Activated T-helper 1 cell treated with anti-CD3 and anti-CD28 coated beads, Interleukin-12 subunit alpha, Interleukin-12 subunit beta, Interleukin-2, Interleukin-4 antibody, amounts not matched to agents 30 ng/mL and 10 ng/mL and 1 ng/mL, durations not matched to agents 14 hours and 24 hours and 36 hours (primary cell): Measurements from ENCODE around the gene MXD3. TPM values are rescaled to one million over a fixed set of nuclear protein-coding genes. Genes with fewer than 3 reads are reported as not detected.

Experiments
- DNase-seq: peaks from one replicate; pipeline ENCODE4 v3.0.0; 2021; ENCODE audit warnings: low spot score
- H3K27ac Mint-ChIP-seq: one replicate; pipeline ENCODE4 v1.8.0; 2021; ENCODE audit warnings: mild to moderate bottlenecking, mixed read lengths
- H3K27me3 Mint-ChIP-seq: one replicate; pipeline ENCODE4 v1.8.0; 2022; ENCODE audit warnings: mild to moderate bottlenecking, moderate library complexity, mixed read lengths; ENCODE audit not compliant: insufficient read depth
- H3K36me3 Mint-ChIP-seq: one replicate; pipeline ENCODE4 v1.8.0; 2021; ENCODE audit warnings: low read depth, mixed read lengths
- H3K4me1 Mint-ChIP-seq: one replicate; pipeline ENCODE4 v1.8.0; 2021; ENCODE audit warnings: low read depth, mixed read lengths
- H3K4me3 Mint-ChIP-seq: one replicate; pipeline ENCODE4 v1.8.0; 2021; ENCODE audit warnings: mild to moderate bottlenecking, moderate library complexity, mixed read lengths
- H3K9me3 Mint-ChIP-seq: one replicate; pipeline ENCODE4 v1.8.0; 2021; ENCODE audit warnings: mixed read lengths
- intact Hi-C: fragments of 100-400 bp; cut with micrococcal nuclease; formaldehyde crosslinking; loops from one replicate; pipeline ENCODE4 v1.15.1; 2024
- total RNA-seq: library from RNA; stranded (reverse); gene quantifications from 2 replicates; pipeline ENCODE4 v1.2.3, GENCODE V29; 2022

Gene MXD3
- total RNA-seq, 1 donor from 2014 or later = 9.6 TPM

- H3K27ac Mint-ChIP-seq = peak within 1 kb of the TSS; percentile 84
- H3K9me3 Mint-ChIP-seq = no peaks in the 10 kb centered on the region
- no peaks in the 10 kb centered on the region for H3K27me3 Mint-ChIP-seq
- DNase-seq = peak; percentile 86
- peak within 1 kb of the TSS; percentile 93 for H3K4me3 Mint-ChIP-seq
- intact Hi-C loops = loop anchor here (1.0 to 5.0 kb wide), 5 partner anchors 8 to 914 kb away; partner anchors contain the start of genes FAF2, MXD3 and NSD1
- peaks cover 59% of the 10 kb centered on the region for H3K36me3 Mint-ChIP-seq
- H3K4me1 Mint-ChIP-seq = peaks cover 75% of the 10 kb centered on the region
These were observed 8.4 kb downstream of the MXD3 start, which contains the start of the genes PRELID1 and RAB24 for GRCh38 chr5:177303121-177303924. PRELID1 (plus strand) TSS chr5:177303799; CDS start chr5:177303986, 187 bp downstream. RAB24 (minus strand) TSS chr5:177303719; CDS start chr5:177303288, 431 bp downstream.

GRCh38 chr5:177302354-177303110 is 9.2 kb downstream of the MXD3 start:
- intact Hi-C loops = loop anchor here (1.0 to 5.0 kb wide), 5 partner anchors 9 to 913 kb away; partner anchors contain the start of genes FAF2, MXD3 and NSD1
- Mint-ChIP-seq H3K4me1 (peaks cover 75% of the 10 kb centered on the region), H3K27ac (peak overlapping the region; percentile 84), H3K27me3 (no peaks in the 10 kb centered on the region), H3K36me3 (peaks cover 60% of the 10 kb centered on the region), H3K9me3 (no peaks in the 10 kb centered on the region), H3K4me3 (peak overlapping the region; percentile 93)
- DNase-seq = no peak

- intact Hi-C loops = loop anchor here (2.0 to 5.0 kb wide), 2 partner anchors 169 to 854 kb away; partner anchors contain the start of genes FAF2 and NSD1
- Mint-ChIP-seq H3K9me3 (no peaks in the 10 kb centered on the region), H3K36me3 (peaks cover 61% of the 10 kb centered on the region), H3K27ac (peak overlapping the region; percentile 84), H3K4me1 (peaks cover 78% of the 10 kb centered on the region), H3K27me3 (no peaks in the 10 kb centered on the region), H3K4me3 (peak overlapping the region; percentile 93)
- no peak for DNase-seq
These were observed 10.1 kb downstream of the MXD3 start for GRCh38 chr5:177301503-177302165.

- H3K4me1 Mint-ChIP-seq = peaks cover 79% of the 10 kb centered on the region
- peak overlapping the region; percentile 84 for H3K27ac Mint-ChIP-seq
- peaks cover 61% of the 10 kb centered on the region for H3K36me3 Mint-ChIP-seq
- intact Hi-C loops = loop anchor here (5.0 kb wide), 1 partner anchor 854 kb away; the partner anchor contains the start of gene FAF2
- H3K4me3 Mint-ChIP-seq = peak overlapping the region; percentile 93
- DNase-seq = no peak
- H3K9me3 Mint-ChIP-seq = no peaks in the 10 kb centered on the region
- no peaks in the 10 kb centered on the region for H3K27me3 Mint-ChIP-seq
These were observed 10.7 kb downstream of the MXD3 start for GRCh38 chr5:177300951-177301350.

- DNase-seq = peak; percentile 67
- Mint-ChIP-seq H3K27ac (peak overlapping the region; percentile 84), H3K4me3 (peak overlapping the region; percentile 93), H3K36me3 (peaks cover 60% of the 10 kb centered on the region), H3K4me1 (peaks cover 79% of the 10 kb centered on the region), H3K9me3 (no peaks in the 10 kb centered on the region), H3K27me3 (no peaks in the 10 kb centered on the region)
- intact Hi-C loops = loop anchor here (5.0 kb wide), 1 partner anchor 853 kb away; the partner anchor contains the start of gene FAF2
These were observed 11.3 kb downstream of the MXD3 start for GRCh38 chr5:177300236-177300880.

GRCh38 chr5:177299697-177300096 is 12.0 kb downstream of the MXD3 start:
- peak overlapping the region; percentile 84 for H3K27ac Mint-ChIP-seq
- peaks cover 58% of the 10 kb centered on the region for H3K36me3 Mint-ChIP-seq
- intact Hi-C loops = loop anchor here (5.0 kb wide), 1 partner anchor 852 kb away; the partner anchor contains the start of gene FAF2
- H3K4me1 Mint-ChIP-seq = peaks cover 77% of the 10 kb centered on the region
- no peaks in the 10 kb centered on the region for H3K27me3 Mint-ChIP-seq
- DNase-seq = no peak
- peak overlapping the region; percentile 20 for H3K4me3 Mint-ChIP-seq
- no peaks in the 10 kb centered on the region for H3K9me3 Mint-ChIP-seq

- Mint-ChIP-seq H3K27me3 (no peaks in the 10 kb centered on the region), H3K9me3 (no peaks in the 10 kb centered on the region), H3K27ac (no peak overlapping the region), H3K4me3 (no peak overlapping the region), H3K4me1 (peaks cover 69% of the 10 kb centered on the region), H3K36me3 (peaks cover 58% of the 10 kb centered on the region)
- intact Hi-C loops = no loop called here
- DNase-seq = no peak
These were observed 13.8 kb downstream of the MXD3 start for GRCh38 chr5:177297922-177298321.

- no peaks in the 10 kb centered on the region for H3K27me3 Mint-ChIP-seq
- DNase-seq = no peak
- no peaks in the 10 kb centered on the region for H3K9me3 Mint-ChIP-seq
- peak overlapping the region; percentile 85 for H3K27ac Mint-ChIP-seq
- H3K36me3 Mint-ChIP-seq = peaks cover 56% of the 10 kb centered on the region
- peaks cover 57% of the 10 kb centered on the region for H3K4me1 Mint-ChIP-seq
- intact Hi-C loops = no loop called here
- H3K4me3 Mint-ChIP-seq = peak overlapping the region; percentile 45
These were observed 15.1 kb downstream of the MXD3 start for GRCh38 chr5:177296581-177296980.

GRCh38 chr5:177295924-177296323 is 15.8 kb downstream of the MXD3 start:
- Mint-ChIP-seq H3K4me3 (peak overlapping the region; percentile 5), H3K27me3 (no peaks in the 10 kb centered on the region), H3K27ac (peak overlapping the region; percentile 85), H3K36me3 (peaks cover 54% of the 10 kb centered on the region), H3K4me1 (peaks cover 51% of the 10 kb centered on the region), H3K9me3 (no peaks in the 10 kb centered on the region)
- intact Hi-C loops = no loop called here
- no peak for DNase-seq

- Mint-ChIP-seq H3K4me1 (peaks cover 38% of the 10 kb centered on the region), H3K27me3 (no peaks in the 10 kb centered on the region), H3K36me3 (peaks cover 52% of the 10 kb centered on the region), H3K9me3 (no peaks in the 10 kb centered on the region), H3K4me3 (no peak overlapping the region), H3K27ac (no peak overlapping the region)
- no peak for DNase-seq
- intact Hi-C loops = no loop called here
These were observed 17.1 kb downstream of the MXD3 start for GRCh38 chr5:177294632-177295031.

GRCh38 chr5:177293819-177294581 is 17.7 kb downstream of the MXD3 start:
- Mint-ChIP-seq H3K36me3 (peaks cover 54% of the 10 kb centered on the region), H3K4me3 (no peak overlapping the region), H3K4me1 (peaks cover 32% of the 10 kb centered on the region), H3K27me3 (no peaks in the 10 kb centered on the region), H3K27ac (no peak overlapping the region), H3K9me3 (no peaks in the 10 kb centered on the region)
- intact Hi-C loops = no loop called here
- no peak for DNase-seq
